ENCODE results near the gene DTNB.

DNA sequence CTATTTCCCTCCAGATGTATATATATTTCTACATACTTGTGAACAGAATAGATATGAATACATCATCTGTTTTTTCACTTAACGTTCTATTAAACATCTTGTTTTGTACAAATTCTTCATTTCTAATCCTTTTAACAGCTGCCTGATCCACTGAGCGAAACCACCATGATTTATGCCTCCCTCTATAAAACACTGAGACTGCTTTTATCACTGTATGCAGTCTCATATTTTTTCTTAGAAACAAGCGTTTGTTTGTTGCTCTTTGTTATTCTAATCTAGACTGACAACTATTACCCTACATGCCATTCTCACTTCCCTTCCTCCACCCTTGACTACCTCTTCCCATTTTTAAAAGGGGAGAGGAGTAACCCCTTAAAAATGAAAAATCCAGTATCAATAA lies 88.2 kb downstream of the DTNB start:
- TF ChIP-seq POLR2A (IDR thresholded peaks at IDR 0.05), result no peak
- TF ChIP-seq, protein P1, sequence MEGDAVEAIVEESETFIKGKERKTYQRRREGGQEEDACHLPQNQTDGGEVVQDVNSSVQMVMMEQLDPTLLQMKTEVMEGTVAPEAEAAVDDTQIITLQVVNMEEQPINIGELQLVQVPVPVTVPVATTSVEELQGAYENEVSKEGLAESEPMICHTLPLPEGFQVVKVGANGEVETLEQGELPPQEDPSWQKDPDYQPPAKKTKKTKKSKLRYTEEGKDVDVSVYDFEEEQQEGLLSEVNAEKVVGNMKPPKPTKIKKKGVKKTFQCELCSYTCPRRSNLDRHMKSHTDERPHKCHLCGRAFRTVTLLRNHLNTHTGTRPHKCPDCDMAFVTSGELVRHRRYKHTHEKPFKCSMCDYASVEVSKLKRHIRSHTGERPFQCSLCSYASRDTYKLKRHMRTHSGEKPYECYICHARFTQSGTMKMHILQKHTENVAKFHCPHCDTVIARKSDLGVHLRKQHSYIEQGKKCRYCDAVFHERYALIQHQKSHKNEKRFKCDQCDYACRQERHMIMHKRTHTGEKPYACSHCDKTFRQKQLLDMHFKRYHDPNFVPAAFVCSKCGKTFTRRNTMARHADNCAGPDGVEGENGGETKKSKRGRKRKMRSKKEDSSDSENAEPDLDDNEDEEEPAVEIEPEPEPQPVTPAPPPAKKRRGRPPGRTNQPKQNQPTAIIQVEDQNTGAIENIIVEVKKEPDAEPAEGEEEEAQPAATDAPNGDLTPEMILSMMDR (IDR thresholded peaks at IDR 0.05), result no peak
